Urinary bladder (tissue), 4 donors: ENCODE results near the gene HAAO. TPM values are rescaled to one million over a fixed set of nuclear protein-coding genes. Genes with fewer than 3 reads are reported as not detected.
A peak's percentile ranks its signal among the peaks of the same experiment; 100 is the strongest.

Experiments
- DNase-seq: peaks from one replicate; pipeline ENCODE4 v3.0.0-alpha.2; 2015; ENCODE audit errors: extremely low spot score
- H3K27ac ChIP-seq: one replicate; pipeline ENCODE4 v1.5.1; 2013; ENCODE audit warnings: low read depth, mild to moderate bottlenecking, moderate library complexity
- H3K36me3 ChIP-seq: one replicate; pipeline ENCODE4 v1.6.1; 2013; ENCODE audit warnings: mild to moderate bottlenecking, moderate library complexity; ENCODE audit not compliant: insufficient read depth
- H3K4me1 ChIP-seq: one replicate; pipeline ENCODE4 v1.6.1; 2013; ENCODE audit warnings: mild to moderate bottlenecking, moderate library complexity; ENCODE audit not compliant: insufficient read depth
- H3K4me3 ChIP-seq: one replicate; pipeline ENCODE4 v1.5.1; 2013; ENCODE audit warnings: low read depth, low read length
- WGBS: extraction: QIAGEN DNeasy Blood & Tissue Kit; methylation state at CpG from one replicate; pipeline ENCODE4 v1.1.7; 2013; 5-methylcytosine and 5-hydroxymethylcytosine counted together
- polyA plus RNA-seq: library from polyadenylated mRNA; stranded (reverse); fragments of 200-250 nt; gene quantifications from one replicate; pipeline ENCODE4 v1.2.3, GENCODE V29; 2013
- total RNA-seq: library from RNA; depleted of rRNA; stranded (reverse); fragments of >200 nt; gene quantifications from one replicate; pipeline ENCODE4 v1.2.3, GENCODE V29; 2014
- donor health status: healthy with polysubstance abuse.
- donor health status: healthy.

The HAAO gene
- total and polyA plus RNA-seq, 2 donors, result 10.6 to 31.5 TPM

- Histone ChIP-seq H3K27ac (peak overlapping the region; percentile 100), H3K4me1 (no peaks in the 10 kb centered on the region), H3K4me3 (peak overlapping the region; percentile 53), H3K36me3 (no peaks in the 10 kb centered on the region)
- WGBS, result 41% methylated on average over 10 of the region's 10 CpGs
- no peak for DNase-seq
These were observed 16.9 kb upstream of the HAAO start for GRCh38 chr2:42809131-42809818.

- H3K4me1 ChIP-seq, result no peaks in the 10 kb centered on the region
- H3K36me3 ChIP-seq, result no peaks in the 10 kb centered on the region
- H3K27ac ChIP-seq, result no peak overlapping the region
- 95% methylated on average over 5 of the region's 5 CpGs for WGBS
- DNase-seq, result no peak
- no peak overlapping the region for H3K4me3 ChIP-seq
These were observed 15.9 kb upstream of the HAAO start for GRCh38 chr2:42808301-42808700.

- Histone ChIP-seq H3K4me3 (no peak overlapping the region), H3K4me1 (no peaks in the 10 kb centered on the region), H3K27ac (no peak overlapping the region), H3K36me3 (no peaks in the 10 kb centered on the region)
- DNase-seq, result no peak
- WGBS, result 88% methylated on average over 6 of the region's 6 CpGs
These were observed 14.4 kb upstream of the HAAO start for GRCh38 chr2:42806786-42807185.

GRCh38 chr2:42804891-42805290, 12.5 kb upstream of the HAAO start:
- no peaks in the 10 kb centered on the region for H3K36me3 ChIP-seq
- DNase-seq, result no peak
- 76% methylated on average over 5 of the region's 5 CpGs for WGBS
- no peak overlapping the region for H3K4me3 ChIP-seq
- no peaks in the 10 kb centered on the region for H3K4me1 ChIP-seq
- H3K27ac ChIP-seq, result no peak overlapping the region

GRCh38 chr2:42804338-42804737, 12.0 kb upstream of the HAAO start:
- Histone ChIP-seq H3K27ac (no peak overlapping the region), H3K36me3 (no peaks in the 10 kb centered on the region), H3K4me1 (no peaks in the 10 kb centered on the region), H3K4me3 (no peak overlapping the region)
- WGBS, result 74% methylated on average over 3 of the region's 3 CpGs
- DNase-seq, result no peak

GRCh38 chr2:42802150-42802549, 9.8 kb upstream of the HAAO start:
- Histone ChIP-seq H3K4me1 (no peaks in the 10 kb centered on the region), H3K36me3 (no peaks in the 10 kb centered on the region), H3K4me3 (no peak overlapping the region), H3K27ac (no peak overlapping the region)
- DNase-seq, result no peak
- WGBS, result 93% methylated on average over 6 of the region's 6 CpGs

GRCh38 chr2:42801381-42801780, 9.0 kb upstream of the HAAO start:
- H3K4me3 ChIP-seq, result no peak overlapping the region
- WGBS, result 40% methylated on average over 4 of the region's 4 CpGs
- H3K4me1 ChIP-seq, result no peaks in the 10 kb centered on the region
- H3K27ac ChIP-seq, result no peak overlapping the region
- H3K36me3 ChIP-seq, result no peaks in the 10 kb centered on the region
- no peak for DNase-seq

GRCh38 chr2:42800981-42801380, 8.6 kb upstream of the HAAO start:
- Histone ChIP-seq H3K4me1 (no peaks in the 10 kb centered on the region), H3K36me3 (no peaks in the 10 kb centered on the region), H3K4me3 (no peak overlapping the region), H3K27ac (no peak overlapping the region)
- no peak for DNase-seq
- WGBS, result 52% methylated on average over 2 of the region's 2 CpGs

- no peaks in the 10 kb centered on the region for H3K36me3 ChIP-seq
- H3K4me3 ChIP-seq, result no peak overlapping the region
- 89% methylated on average over 4 of the region's 4 CpGs for WGBS
- no peak overlapping the region for H3K27ac ChIP-seq
- DNase-seq, result no peak
- H3K4me1 ChIP-seq, result no peaks in the 10 kb centered on the region
These were observed 8.1 kb upstream of the HAAO start for GRCh38 chr2:42800461-42800962.

GRCh38 chr2:42799881-42800280, 7.5 kb upstream of the HAAO start:
- DNase-seq, result no peak
- H3K36me3 ChIP-seq, result no peaks in the 10 kb centered on the region
- no peaks in the 10 kb centered on the region for H3K4me1 ChIP-seq
- WGBS, result 93% methylated on average over 4 of the region's 4 CpGs
- no peak overlapping the region for H3K27ac ChIP-seq
- H3K4me3 ChIP-seq, result no peak overlapping the region

- WGBS, result 80% methylated on average over 6 of the region's 6 CpGs
- Histone ChIP-seq H3K36me3 (no peaks in the 10 kb centered on the region), H3K4me3 (no peak overlapping the region), H3K4me1 (no peaks in the 10 kb centered on the region), H3K27ac (no peak overlapping the region)
- DNase-seq, result no peak
These were observed 4.9 kb upstream of the HAAO start for GRCh38 chr2:42797281-42797680.

GRCh38 chr2:42796427-42797248, 4.3 kb upstream of the HAAO start:
- Histone ChIP-seq H3K36me3 (no peaks in the 10 kb centered on the region), H3K4me1 (no peaks in the 10 kb centered on the region), H3K27ac (no peak overlapping the region), H3K4me3 (no peak overlapping the region)
- no peak for DNase-seq
- 56% methylated on average over 7 of the region's 7 CpGs for WGBS

GRCh38 chr2:42795841-42796301, 3.5 kb upstream of the HAAO start:
- no peaks in the 10 kb centered on the region for H3K36me3 ChIP-seq
- H3K4me1 ChIP-seq, result no peaks in the 10 kb centered on the region
- H3K27ac ChIP-seq, result no peak overlapping the region
- no peak overlapping the region for H3K4me3 ChIP-seq
- WGBS, result 49% methylated on average over 3 of the region's 3 CpGs
- no peak for DNase-seq

- Histone ChIP-seq H3K4me3 (no peak overlapping the region), H3K36me3 (no peaks in the 10 kb centered on the region), H3K4me1 (no peaks in the 10 kb centered on the region), H3K27ac (no peak overlapping the region)
- 95% methylated on average over 6 of the region's 6 CpGs for WGBS
- no peak for DNase-seq
These were observed 2.9 kb upstream of the HAAO start for GRCh38 chr2:42795275-42795674.
